GM18870 (cell line): ENCODE data around the gene FAU.

Source experiments
- ATAC-seq: cut with Tn5 transposase; IDR thresholded peaks from one replicate; pipeline ENCODE4 v1.9.1; 2021; ENCODE audit warnings: moderate library complexity; ENCODE audit not compliant: unreplicated experiment

The FAU gene

GRCh38 chr11:65083834-65084597 is 37.9 kb downstream of the FAU start, which contains the start of the genes CDCA5 and ZFPL1:
Gene CDCA5 (minus strand): TSS chr11:65084040. CDS start chr11:65083978, 62 bp downstream.
Gene ZFPL1 (plus strand): TSS chr11:65084222. CDS start chr11:65084699, 477 bp downstream.
- peak; percentile 78 for ATAC-seq

GRCh38 chr11:65083134-65083833 is 38.6 kb downstream of the FAU start:
- peak; percentile 15 for ATAC-seq

DNA sequence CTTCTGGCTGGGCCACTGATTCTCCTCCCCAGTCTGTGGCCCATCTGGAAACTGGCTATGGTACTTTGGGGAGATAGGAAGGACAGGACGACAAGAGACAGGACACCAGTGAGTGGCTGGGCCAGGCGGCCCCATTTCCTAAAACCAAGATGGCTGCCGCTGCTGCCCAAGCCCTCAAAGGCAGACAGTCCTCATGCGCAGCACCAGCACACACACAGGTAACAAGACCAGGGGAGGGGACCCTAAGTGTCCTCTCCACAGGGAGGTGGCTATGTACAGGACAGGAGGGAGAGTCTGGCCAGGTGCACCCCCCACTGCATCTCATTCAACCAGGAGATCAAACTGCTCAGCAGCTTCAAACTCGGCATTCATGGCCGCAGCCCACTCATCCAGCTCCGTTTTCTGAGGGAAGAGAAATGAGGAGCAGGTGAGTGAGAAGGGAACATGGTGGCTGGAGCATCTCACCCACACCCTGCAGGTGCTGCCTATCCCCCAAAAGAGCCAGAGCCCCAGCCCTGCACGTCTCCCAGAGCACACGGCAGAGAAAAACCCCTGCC is 43.1 kb downstream of the FAU start:
- no peak for ATAC-seq

GRCh38 chr11:65078151-65078550 is 43.8 kb downstream of the FAU start:
- ATAC-seq = no peak

- ATAC-seq = no peak
Observed at GRCh38 chr11:65077451-65077850, 44.5 kb downstream of the FAU start.

DNA sequence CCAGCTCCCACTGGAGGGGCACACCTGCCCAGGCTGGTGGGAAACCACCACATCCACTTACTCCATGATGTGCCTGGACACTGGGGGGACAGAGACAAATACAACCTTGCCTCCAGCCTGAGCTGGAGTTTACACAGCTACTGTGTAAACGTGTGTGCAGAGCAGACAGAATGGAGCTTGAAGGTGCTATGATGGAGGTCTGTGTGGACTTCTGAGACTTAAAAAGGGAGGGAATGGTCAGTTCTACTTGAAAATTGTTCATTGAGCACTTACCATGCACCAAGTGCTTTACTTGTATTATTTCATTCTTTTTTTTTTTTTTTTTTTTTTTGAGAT is 49.3 kb downstream of the FAU start:
- ATAC-seq = no peak

DNA sequence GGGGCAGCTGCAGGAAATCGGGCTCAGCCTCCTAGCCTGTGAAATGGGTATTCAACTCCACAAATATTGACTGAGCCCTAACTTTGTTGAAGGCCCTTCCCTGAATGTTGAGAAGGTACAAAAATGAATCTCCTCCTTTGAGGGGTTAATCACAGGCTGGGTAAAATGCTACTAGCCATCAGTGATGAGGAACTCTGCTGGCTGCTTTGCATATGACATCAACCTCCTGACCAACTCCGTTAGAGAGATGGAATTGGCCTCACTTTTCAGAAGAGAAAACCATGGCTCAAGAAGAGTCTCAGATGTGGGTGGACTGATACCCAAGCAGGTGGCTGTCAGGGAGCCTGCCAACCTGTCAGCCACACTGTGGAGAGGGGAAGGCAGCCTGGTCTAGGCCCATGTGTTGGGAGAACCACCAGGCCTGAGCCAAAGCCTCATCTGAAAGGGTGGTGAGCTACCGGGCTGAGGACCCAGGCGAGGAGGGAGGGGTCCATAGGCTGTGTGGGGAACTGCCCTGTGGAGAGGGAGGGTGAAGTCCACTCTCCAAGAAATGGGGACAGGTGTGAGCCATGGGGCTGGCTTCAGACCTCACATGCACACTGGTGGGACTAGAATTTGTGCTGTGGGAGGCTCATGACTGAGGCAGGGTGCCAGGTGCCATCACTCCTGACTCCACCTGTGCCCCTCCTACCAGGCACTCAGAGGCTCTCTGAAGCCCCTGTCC is 49.9 kb downstream of the FAU start:
- ATAC-seq = no peak
